ENCODE data around the gene COLEC11.

DNA sequence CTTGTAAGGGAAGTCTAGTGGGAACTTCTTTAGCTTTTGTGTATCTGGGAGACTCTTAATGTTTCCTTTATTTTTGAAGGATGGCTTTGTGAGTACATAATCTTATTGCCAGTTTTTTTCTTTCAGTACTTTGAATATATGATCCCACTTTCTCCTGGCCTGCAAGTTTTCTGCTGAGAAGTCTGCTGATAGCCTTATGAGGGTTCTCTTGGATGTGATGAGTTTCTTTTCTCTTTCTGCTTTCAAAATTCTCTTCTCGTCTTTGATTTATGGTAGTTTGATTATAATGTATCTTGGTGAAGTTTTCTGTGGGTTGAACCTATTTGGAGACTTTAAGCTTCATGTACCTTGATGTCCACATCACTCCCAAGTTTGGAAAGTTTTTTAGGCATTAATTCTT is 28.1 kb downstream of the COLEC11 start:
- TF ChIP-seq CTCF (IDR thresholded peaks at IDR 0.05), result no peak
- no peak for TF ChIP-seq POLR2A (IDR thresholded peaks at IDR 0.05)
- no peak for TF ChIP-seq POLR2AphosphoS5 (IDR thresholded peaks at IDR 0.05; ENCODE audit: insufficient read depth in 1 of 2, low read depth in 1 of 2)
